Astrocyte (in vitro differentiated cells and primary cell): Measurements from ENCODE around the gene TTC27. TPM values are rescaled to one million over a fixed set of nuclear protein-coding genes. Genes with fewer than 3 reads are reported as not detected.
A peak's percentile ranks its signal among the peaks of the same experiment; 100 is the strongest.

Experiments used
- DNase-seq: peaks from one replicate; pipeline ENCODE4 v3.0.0-alpha.2; 2010; ENCODE audit warnings: low read depth
- FAIRE-seq: peaks from 2 replicates; lab custom pipeline; 2011; peaks lifted over from hg19 to GRCh38; lab: Jason Lieb, UNC
- H2AFZ ChIP-seq: 2 replicates; pipeline ENCODE4 v1.6.0; 2012; ENCODE audit warnings: low read depth, low read length, inconsistent platforms
- H3K27ac ChIP-seq: 2 replicates; pipeline ENCODE4 v1.5.1; 2011; ENCODE audit warnings: low read depth, low read length, inconsistent platforms
- H3K27me3 ChIP-seq: 2 replicates; pipeline ENCODE4 v1.6.0; 2011; ENCODE audit warnings: low read length, inconsistent platforms; ENCODE audit not compliant: insufficient read depth
- H3K36me3 ChIP-seq: 2 replicates; pipeline ENCODE4 v1.5.1; 2011; ENCODE audit warnings: low read length, inconsistent platforms; ENCODE audit not compliant: insufficient read depth
- H3K4me1 ChIP-seq: 2 replicates; pipeline ENCODE4 v1.5.1; 2011; ENCODE audit warnings: low read length, inconsistent platforms; ENCODE audit not compliant: insufficient read depth
- H3K4me2 ChIP-seq: 2 replicates; pipeline ENCODE4 v1.6.0; 2012; ENCODE audit warnings: low read length, inconsistent platforms
- H3K4me3 ChIP-seq: 2 replicates; pipeline ENCODE4 v1.5.1; 2011; ENCODE audit warnings: low read depth, mild to moderate bottlenecking, low read length, inconsistent platforms; ENCODE audit not compliant: insufficient read depth
- H3K79me2 ChIP-seq: 2 replicates; pipeline ENCODE4 v1.6.0; 2012; ENCODE audit warnings: mild to moderate bottlenecking, low read length, inconsistent platforms; ENCODE audit not compliant: insufficient read depth
- H3K9ac ChIP-seq: 2 replicates; pipeline ENCODE4 v1.6.0; 2012; ENCODE audit warnings: mild to moderate bottlenecking, low read length, inconsistent platforms
- H3K9me3 ChIP-seq: 2 replicates; pipeline ENCODE4 v1.5.1; 2012; ENCODE audit warnings: low read depth, mild to moderate bottlenecking, low read length, inconsistent platforms; ENCODE audit not compliant: insufficient read depth
- H4K20me1 ChIP-seq: 2 replicates; pipeline ENCODE4 v1.6.0; 2012; ENCODE audit warnings: low read length, inconsistent platforms; ENCODE audit not compliant: insufficient read depth
- H3K27ac Mint-ChIP-seq: one replicate; pipeline ENCODE4 v1.8.0; 2021; ENCODE audit warnings: mild to moderate bottlenecking, mixed read lengths; ENCODE audit not compliant: unreplicated experiment
- H3K27me3 Mint-ChIP-seq: one replicate; pipeline ENCODE4 v1.8.0; 2021; ENCODE audit warnings: low read depth, mixed read lengths; ENCODE audit not compliant: unreplicated experiment
- H3K36me3 Mint-ChIP-seq: one replicate; pipeline ENCODE4 v1.8.0; 2021; ENCODE audit warnings: low read depth, mixed read lengths; ENCODE audit not compliant: unreplicated experiment
- H3K4me1 Mint-ChIP-seq: one replicate; pipeline ENCODE4 v1.8.0; 2021; ENCODE audit warnings: low read depth, mixed read lengths; ENCODE audit not compliant: unreplicated experiment
- H3K4me3 Mint-ChIP-seq: one replicate; pipeline ENCODE4 v1.8.0; 2021; ENCODE audit warnings: mild to moderate bottlenecking, moderate library complexity, mixed read lengths; ENCODE audit not compliant: unreplicated experiment
- H3K9me3 Mint-ChIP-seq: one replicate; pipeline ENCODE4 v1.8.0; 2021; ENCODE audit warnings: mild to moderate bottlenecking, mixed read lengths; ENCODE audit not compliant: unreplicated experiment
- EZH2 ChIP-seq: IDR thresholded peaks from 2 replicates; pipeline ENCODE4 v1.6.1; 2012; ENCODE audit warnings: mild to moderate bottlenecking, low read length, inconsistent platforms; ENCODE audit not compliant: insufficient read depth
- total RNA-seq: library from RNA; stranded (reverse); gene quantifications from 2 replicates; pipeline ENCODE4 v1.2.1, GENCODE V29; 2021
- TF ChIP-seq, protein P1 (sequence below): IDR thresholded peaks from 2 replicates; pipeline ENCODE4 v1.5.1; 2011; ENCODE audit warnings: low read depth, mild to moderate bottlenecking, inconsistent platforms, low read length, moderate library complexity; ENCODE audit not compliant: insufficient read depth

The TTC27 gene
- total RNA-seq, 1 donor from 2014 or later = 25.1 TPM

- Mint-ChIP-seq H3K36me3 (peaks cover 7% of the 10 kb centered on the region), H3K4me1 (peaks cover 5% of the 10 kb centered on the region), H3K4me3 (no peak overlapping the region), H3K27ac (no peak overlapping the region), H3K9me3 (no peaks in the 10 kb centered on the region), H3K27me3 (no peaks in the 10 kb centered on the region)
- no peaks in the 10 kb centered on the region for H3K4me1 ChIP-seq
- DNase-seq (peak; percentile 44), FAIRE-seq (peak; percentile 95)
- H4K20me1 ChIP-seq = no peaks in the 10 kb centered on the region
- no peaks in the 10 kb centered on the region for H3K9me3 ChIP-seq
- TF ChIP-seq, protein P1, sequence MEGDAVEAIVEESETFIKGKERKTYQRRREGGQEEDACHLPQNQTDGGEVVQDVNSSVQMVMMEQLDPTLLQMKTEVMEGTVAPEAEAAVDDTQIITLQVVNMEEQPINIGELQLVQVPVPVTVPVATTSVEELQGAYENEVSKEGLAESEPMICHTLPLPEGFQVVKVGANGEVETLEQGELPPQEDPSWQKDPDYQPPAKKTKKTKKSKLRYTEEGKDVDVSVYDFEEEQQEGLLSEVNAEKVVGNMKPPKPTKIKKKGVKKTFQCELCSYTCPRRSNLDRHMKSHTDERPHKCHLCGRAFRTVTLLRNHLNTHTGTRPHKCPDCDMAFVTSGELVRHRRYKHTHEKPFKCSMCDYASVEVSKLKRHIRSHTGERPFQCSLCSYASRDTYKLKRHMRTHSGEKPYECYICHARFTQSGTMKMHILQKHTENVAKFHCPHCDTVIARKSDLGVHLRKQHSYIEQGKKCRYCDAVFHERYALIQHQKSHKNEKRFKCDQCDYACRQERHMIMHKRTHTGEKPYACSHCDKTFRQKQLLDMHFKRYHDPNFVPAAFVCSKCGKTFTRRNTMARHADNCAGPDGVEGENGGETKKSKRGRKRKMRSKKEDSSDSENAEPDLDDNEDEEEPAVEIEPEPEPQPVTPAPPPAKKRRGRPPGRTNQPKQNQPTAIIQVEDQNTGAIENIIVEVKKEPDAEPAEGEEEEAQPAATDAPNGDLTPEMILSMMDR = no peak
- TF ChIP-seq EZH2 = no peak
- H3K27me3 ChIP-seq = no peaks in the 10 kb centered on the region
- H3K4me3 ChIP-seq = no peak overlapping the region
- no peaks in the 10 kb centered on the region for H3K79me2 ChIP-seq
- H3K27ac ChIP-seq = no peak overlapping the region
- H3K36me3 ChIP-seq = no peaks in the 10 kb centered on the region
- no peak overlapping the region for H2AFZ ChIP-seq
- H3K4me2 ChIP-seq = peak overlapping the region; percentile 13
- H3K9ac ChIP-seq = no peak overlapping the region
These were observed 115.8 kb downstream of the TTC27 start for GRCh38 chr2:32743480-32744236.

GRCh38 chr2:32745191-32745590 lies 117.3 kb downstream of the TTC27 start:
- peak; percentile 55 for DNase-seq
- no peak for FAIRE-seq

More at GRCh38 chr2:32745191-32745590, 117.3 kb downstream of the TTC27 start:
- Histone ChIP-seq H4K20me1 (no peaks in the 10 kb centered on the region), H3K36me3 (no peaks in the 10 kb centered on the region), H3K9ac (no peak overlapping the region), H2AFZ (no peak overlapping the region), H3K4me3 (no peak overlapping the region), H3K4me2 (peak overlapping the region; percentile 11), H3K79me2 (no peaks in the 10 kb centered on the region), H3K27ac (no peak overlapping the region), H3K4me1 (no peaks in the 10 kb centered on the region), H3K27me3 (no peaks in the 10 kb centered on the region), H3K9me3 (no peaks in the 10 kb centered on the region)
- H3K36me3 Mint-ChIP-seq = peaks cover 21% of the 10 kb centered on the region
- no peak for TF ChIP-seq EZH2
- TF ChIP-seq, protein P1 = no peak
- H3K9me3 Mint-ChIP-seq = no peaks in the 10 kb centered on the region
- H3K4me1 Mint-ChIP-seq = peaks cover 5% of the 10 kb centered on the region
- peak overlapping the region; percentile 48 for H3K27ac Mint-ChIP-seq
- H3K4me3 Mint-ChIP-seq = no peak overlapping the region
- H3K27me3 Mint-ChIP-seq = no peaks in the 10 kb centered on the region
